SIG-M5 (cell line): ENCODE data around the gene DGKD.

ENCODE experiments used
- DNase-seq: peaks from one replicate; lab custom pipeline; 2025; lab: John Stamatoyannopoulos, UW

DGKD gene

DNA sequence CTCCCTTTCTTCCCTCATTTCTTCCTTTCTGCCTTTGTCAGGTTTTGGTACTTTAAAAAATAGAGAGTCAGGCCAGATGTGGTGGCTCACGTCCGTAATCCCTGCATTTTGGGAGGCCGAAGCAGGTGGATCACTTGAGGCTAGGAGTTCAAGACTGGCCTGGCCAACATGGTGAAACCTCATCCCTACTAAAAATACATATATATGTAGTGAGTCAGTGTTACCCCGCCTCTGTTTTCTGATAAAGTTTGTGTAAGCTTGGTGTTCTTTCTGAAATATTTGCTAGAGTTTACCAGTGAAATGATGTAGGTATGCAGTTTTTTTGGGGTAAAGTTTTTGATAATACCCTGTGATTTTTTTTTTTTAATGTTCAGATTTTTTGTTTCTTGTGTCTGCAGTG lies 58.8 kb downstream of the DGKD start:
- DNase-seq: no peak

- no peak for DNase-seq
Observed at GRCh38 chr2:233413559-233414272, 59.4 kb downstream of the DGKD start.

- DNase-seq: no peak
Observed at GRCh38 chr2:233414273-233414654, 60.0 kb downstream of the DGKD start.

DNA sequence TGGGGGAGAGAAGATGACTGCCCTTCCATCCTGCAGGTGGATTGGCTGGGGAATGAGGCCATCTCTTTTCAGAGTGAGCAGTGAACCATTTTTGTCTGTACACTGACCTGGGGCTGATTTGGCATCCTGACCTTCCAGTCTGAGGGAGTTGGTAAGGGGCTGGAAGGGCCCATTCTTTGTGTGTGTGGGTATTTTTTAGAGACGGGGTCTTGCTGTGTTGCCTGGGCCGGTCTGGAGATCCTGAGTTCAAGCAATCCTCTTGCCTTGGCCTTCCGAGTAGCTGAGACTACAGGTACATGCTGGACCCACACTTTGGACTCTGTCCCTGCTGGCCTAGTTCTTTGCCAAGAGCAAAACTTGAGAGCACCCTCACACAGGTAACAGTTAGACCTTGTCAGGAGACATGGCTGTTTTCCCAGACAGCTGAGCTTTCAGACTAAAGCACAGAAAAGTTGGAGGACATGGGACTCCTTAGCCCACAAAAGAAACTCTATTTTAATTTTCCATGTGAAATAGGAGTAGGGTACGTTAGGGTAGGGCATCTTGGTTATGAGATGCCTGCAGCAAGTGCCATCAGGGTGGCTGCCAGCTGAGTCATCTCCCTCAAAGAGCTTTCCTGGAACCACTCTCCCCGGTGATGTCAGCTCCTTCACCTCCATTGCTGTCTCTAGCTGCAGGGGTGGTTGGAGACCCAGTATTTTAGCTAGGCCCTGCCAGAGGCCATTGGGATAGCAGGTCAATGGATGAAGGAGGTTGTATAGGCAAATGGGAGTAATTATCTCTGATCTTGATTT lies 60.7 kb downstream of the DGKD start:
- DNase-seq: no peak

DNA sequence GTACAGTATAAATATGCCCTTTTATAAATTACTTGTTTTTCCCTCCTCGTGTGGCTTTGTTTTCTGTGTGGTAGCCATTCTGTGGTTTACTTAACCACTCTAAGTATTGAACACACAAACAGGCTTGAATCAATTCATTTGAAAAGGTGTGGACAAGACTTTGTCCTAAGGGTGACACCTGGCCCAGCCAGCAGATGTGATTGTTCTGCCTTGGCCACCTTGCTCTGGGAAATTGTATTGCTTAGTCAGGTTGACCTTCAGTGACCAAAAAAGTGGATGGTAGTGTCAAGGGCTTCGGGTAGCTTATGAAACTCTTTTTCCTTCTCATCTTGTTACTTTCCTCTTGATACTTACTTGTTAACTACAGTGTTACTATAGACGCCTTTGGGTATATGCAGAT lies 61.9 kb downstream of the DGKD start:
- DNase-seq: no peak

DNA sequence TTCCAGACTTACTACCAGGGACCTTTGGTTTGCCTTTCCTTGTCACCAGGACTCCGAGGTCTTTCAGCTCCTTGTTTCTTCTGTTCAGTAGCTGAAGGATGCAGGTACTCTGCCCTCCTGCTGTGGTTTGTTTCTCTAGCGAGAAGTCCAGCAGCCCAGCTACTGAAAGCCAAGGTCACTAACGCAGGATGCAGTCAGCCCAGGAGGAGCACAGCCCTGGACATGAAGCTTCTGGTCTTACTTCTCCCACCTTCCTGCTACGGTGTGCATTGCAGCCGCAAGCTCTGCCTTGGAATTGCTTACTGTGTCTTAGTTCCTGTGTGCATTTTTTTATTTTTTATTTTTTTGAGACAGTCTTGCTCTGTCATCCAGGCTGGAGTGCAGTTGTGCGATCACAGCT lies 62.4 kb downstream of the DGKD start:
- no peak for DNase-seq

GRCh38 chr2:233417282-233417681 lies 63.0 kb downstream of the DGKD start:
- DNase-seq: no peak

DNA sequence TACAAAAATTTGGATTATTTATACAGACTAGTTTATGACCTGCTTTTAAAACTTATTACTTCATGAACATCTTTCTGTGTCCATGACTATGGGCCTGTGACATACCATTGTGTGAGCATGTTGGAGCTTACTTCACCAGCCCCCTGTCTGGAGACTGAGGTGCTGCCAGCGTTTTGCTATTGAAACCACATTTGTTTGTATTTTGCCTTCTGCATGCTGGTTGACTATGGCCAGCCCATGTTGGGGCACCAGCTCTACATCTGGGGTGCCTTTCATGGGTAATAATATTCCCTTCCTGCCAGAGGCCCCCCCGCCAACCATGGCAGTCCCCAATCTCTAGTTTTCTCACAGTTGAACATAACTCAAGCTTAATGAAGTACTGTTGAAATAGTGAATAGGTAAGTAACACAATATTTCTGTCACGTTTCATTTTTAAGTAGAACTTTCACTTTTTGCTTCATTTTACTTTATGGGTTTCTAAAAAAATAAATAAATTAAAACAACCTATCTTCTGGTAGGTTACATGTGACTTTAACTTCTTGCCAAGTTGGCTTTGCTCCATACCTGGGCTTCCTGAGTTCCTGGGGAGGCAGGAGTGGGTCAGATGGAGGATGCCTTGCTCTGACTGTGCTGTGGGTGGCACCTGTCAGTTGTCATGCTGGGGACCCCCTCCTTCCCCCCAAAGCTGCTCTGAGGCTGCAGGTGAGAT lies 63.9 kb downstream of the DGKD start:
- DNase-seq: no peak

DNA sequence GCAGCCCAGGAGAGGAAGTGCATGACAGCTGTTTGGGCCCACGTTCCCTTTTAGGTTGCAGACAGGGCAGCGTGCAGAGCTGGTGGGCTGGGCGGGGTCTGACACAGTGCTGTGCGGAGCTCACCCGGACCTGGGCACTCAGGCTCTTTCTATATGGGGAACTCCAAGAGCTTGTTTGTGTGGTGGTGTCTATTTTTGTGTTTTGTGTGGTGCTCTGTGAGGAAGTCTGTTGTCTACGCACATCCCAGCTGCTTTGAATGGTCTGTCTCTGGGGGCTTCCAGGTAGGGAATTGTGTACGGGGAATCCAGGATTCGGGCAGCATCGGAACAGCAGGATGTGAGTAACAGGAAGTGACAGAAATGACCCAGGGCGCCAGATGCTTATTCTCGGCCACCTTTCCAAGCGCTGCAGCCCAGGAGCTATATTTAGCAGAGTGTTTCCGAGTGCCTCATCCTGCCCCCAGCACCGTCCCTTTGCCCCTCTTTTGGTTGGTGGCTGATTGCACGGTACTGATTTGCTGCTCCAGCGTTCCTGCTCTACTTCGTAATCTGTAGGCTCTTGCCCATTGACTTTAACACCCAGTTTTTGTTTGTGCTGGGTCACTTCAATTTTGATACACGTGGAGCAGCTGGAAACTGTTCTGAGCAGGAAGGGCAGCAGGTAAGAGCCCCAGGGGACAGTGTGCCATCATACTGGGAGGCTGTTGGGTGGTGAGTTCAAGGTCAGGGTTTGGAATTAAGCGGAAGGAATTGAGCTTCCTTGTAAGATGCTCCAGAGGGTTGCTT lies 64.7 kb downstream of the DGKD start:
- DNase-seq: no peak

DNA sequence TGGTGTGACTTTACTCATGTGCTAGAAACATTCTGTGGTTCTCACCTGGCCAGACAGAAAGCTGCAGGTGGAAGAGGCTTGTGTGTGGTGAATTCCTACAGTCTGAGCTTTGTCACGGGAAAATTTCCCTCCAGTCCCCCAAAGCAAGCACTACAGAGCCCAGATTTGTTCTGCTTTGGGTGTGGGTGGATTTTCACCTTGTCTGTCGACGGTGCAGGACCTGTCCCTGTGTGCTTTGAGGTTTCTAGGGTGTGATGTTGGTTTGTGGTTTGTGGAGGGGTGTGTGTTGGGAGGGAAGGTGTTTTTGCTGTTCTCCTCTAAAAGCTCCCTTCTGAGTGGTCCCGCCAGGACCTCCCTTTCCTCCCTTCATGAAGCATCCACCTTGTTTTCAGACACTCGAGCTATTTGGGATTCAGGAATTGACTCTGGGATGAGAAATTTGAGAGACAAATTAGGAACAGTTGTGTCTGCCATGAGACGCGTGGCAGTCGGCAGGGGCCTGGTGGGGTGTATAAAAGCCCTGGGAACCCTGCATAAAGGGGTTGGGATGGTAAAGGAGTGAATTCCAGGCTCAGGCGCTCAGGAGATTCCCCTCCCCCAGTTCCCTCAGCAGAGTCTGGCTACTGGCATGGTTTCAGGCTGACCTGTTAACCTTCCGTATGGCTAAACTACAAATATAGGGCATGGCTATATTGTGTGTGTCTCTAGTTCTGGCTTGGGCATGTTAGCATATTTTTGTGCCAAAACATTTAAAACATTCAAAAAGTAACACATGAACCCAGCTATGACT lies 65.5 kb downstream of the DGKD start:
- DNase-seq: no peak

DNA sequence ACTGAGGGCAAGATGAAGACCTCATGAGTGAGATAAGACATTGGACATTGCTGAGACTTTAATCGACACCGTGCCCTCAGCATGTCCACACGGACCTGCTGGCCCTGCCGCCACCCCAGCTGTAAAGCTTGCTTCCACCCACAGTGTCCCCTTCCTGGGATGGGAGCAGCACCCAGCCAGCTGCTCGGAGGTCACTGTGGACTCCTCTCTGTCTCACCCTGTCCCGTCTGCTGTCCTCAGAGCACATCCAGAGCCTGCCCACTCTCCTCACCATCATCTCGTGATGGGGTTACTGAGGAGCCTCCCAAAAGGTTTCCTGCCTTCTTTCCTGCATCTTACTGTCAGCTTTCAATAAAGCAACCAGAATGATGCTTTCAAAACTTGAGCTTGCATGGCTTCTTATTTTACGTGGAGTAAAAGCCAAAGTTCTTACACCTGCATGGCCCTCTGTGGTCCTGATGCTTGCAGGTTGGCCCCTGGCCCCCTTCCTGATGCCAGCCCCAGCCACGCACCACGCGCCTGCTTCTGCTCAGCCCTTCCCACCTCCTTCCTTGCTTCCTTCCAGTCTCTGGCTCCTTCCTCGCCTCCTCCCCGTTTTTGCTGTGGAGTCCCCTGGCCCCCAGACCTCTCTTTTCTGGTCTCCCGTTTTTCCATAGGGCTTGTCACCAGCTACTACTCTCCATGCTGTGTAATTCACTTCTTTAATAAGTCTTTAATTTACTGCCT lies 67.0 kb downstream of the DGKD start:
- DNase-seq: no peak

GRCh38 chr2:233422050-233422639 lies 67.9 kb downstream of the DGKD start:
- no peak for DNase-seq

DNA sequence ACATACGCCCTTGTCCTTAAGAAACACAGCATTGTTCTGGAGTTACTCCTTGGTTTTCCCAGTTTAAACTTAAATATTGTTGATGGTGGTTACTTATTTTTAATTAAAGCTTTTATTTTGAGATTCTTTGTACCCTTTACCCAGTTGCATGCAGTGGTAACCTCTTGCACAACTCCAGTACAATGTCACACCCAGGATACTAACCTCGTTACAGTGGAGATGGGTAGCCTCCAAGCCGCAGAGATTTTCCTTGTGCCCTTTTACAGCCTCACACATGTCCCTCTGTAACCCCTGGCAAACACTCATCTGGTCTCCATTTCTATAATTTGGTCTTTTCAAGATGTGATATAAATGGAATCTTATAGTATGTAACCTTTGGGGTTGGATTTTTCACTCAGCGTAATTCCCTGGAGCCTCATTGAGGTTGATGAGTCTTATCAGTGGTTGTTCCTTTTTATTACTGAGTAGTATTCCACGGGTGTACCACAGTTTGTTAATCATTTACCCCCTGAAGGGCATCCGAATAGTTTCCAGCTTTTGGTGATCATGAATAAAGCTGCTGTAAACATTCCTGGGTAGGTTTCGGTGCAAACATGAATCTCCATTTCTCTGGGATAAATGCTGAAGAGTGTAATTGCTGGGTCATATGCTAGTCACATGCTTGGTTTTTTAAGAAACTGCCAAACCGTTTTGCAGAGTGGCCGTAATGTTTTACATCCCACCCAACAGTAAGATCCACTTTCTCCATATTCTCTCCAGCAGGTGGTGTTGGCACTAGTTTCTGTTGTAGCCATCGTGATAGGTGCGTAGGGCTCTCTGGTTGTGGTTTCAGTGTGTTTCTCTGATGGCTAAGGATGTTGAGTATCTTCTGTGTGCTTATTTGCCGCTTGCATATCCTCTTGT lies 68.6 kb downstream of the DGKD start:
- DNase-seq: no peak

DNA sequence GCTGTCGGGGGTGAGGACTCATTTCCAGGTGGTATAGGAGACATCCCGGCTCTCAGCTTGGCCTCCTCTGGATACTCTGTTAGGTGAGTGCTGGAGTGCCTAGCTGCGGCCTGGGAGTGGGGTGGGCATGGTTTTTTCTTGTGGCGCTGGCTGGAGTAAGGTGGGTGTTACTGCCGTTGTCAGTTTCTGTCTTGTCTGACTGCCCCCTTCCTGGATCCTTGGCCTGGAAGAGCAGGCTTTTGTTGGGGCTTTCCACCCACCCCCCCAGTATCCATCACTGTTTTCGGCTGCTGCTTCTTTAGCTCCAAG lies 69.2 kb downstream of the DGKD start:
- no peak for DNase-seq

DNA sequence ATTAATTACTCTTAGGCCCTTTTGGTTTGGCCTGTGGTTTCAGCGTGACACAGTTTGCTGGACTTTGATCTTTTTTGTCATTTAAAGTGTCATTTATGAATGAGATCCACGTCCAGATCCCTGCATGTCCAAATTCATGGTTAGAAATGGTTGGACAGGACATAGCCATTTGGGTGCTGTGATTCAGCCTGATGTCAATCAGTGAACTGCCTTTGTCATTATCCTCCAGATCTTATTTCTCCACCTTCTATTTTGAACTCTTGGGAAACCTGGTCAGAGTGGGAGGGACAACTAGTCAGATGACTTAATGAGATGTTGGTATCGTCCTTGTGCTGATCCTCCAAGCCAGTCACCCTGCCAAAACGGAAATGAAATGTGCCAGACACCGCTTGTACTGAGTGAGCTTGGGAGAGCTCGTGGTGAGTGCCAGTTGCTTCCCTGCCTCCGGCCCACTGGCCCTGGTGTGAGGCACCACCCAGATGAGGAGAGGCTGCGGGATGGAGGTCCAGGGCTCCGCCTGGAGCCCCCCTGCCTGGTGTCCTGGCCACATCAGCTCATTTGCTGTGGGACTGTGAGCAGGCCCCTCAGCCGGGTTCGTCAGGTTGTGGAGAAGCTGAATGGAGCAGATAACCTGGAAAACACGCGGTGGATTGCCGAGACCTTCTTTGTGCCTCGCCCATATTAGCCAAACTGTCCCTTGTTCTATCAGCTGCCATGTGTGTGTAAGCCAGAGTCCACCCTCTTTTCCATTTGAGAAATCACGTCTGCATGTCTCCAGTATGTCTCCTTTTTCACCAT lies 70.1 kb downstream of the DGKD start:
- no peak for DNase-seq

GRCh38 chr2:233426619-233427342 lies 72.5 kb downstream of the DGKD start:
- no peak for DNase-seq

GRCh38 chr2:233428008-233428407 lies 73.7 kb downstream of the DGKD start:
- DNase-seq: no peak

GRCh38 chr2:233428438-233428837 lies 74.1 kb downstream of the DGKD start:
- DNase-seq: no peak
